ENCODE results near the gene RIPK4.

DNA sequence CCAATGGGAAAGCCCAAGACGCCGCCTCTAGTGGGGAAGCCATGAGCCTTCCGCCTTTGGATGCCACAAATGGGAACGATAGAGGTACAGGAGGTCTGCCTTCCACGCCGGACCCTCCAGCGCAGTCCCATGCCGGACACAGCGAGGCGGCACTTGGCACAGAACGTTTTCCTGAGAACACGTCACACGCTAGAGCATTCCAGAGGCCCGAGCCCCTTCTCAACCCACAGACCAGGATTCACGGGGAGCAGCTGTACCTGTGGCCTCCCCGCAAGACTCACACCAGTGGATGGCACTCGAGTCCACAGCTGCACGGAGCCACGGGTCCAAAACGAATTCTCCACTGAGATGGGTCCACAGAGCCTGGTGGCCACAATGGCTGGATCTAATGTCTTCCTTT is 31.5 kb upstream of the RIPK4 start:
- no peak for TF ChIP-seq CTCF (IDR thresholded peaks at IDR 0.05)
- no peak for TF ChIP-seq POLR2A (IDR thresholded peaks at IDR 0.05)

Data from ovary (tissue), 3 donors.